Stimulated activated naive CD8-positive, alpha-beta T cell treated with anti-CD3 and anti-CD28 coated beads, Interleukin-15, Interleukin-2, amounts not matched to agents 100 U/mL and 50 U/mL, for 24 hours (primary cell): Measurements from ENCODE around the gene SLC39A9.
"Not testable (repeated sequence)": the region's sequence is repeated elsewhere in the genome, so short reads cannot be mapped to it uniquely, and the experiment has no call there.

Source experiments
- ATAC-seq: fragments of 150-1000 bp; cut with Tn5 transposase; one replicate; pipeline ENCODE4 v1.10.0; 2021
- DNase-seq: peaks from one replicate; pipeline ENCODE4 v3.0.0; 2021

The SLC39A9 gene

DNA sequence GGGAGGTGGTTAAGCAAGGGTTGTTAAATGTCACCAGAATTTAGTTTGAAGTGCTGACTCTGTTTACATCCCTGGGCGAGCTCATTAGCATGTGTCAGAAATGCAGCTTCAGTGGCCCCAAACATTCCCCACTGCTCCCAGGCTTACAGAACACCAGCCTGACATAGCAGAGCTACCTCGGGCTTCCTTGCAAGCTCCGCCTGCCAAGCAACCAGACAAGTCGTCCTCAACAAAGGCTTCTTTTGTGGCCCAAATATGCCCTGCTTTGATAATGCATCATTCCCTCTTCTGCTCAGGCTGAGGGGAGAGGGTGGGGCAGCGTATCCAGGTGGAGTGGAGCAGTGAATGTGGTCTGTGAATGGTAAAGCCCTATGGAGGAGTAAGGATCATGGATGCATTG lies 28.4 kb upstream of the SLC39A9 start:
- ATAC-seq (no peak), DNase-seq (no peak)

DNA sequence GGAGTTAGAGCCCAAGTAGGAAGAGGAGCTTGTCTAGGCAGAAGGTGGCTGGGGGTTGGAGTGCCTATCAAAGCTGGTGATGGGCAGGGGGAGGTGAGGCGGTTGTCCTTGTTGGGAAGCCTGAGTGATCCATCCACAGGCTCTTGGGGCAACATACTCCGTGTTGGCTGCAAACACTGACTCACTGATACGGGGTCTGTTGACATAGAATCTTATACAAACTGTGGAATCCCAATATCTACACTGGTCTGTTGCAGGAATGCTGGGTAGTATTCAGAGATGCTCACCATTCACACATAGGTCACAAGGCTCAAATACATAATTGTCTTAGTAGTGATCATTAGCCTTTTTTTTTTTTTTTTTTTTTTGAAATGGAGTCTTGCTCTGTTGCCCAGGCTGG lies 26.3 kb upstream of the SLC39A9 start:
- DNase-seq (no peak), ATAC-seq (no peak)

DNA sequence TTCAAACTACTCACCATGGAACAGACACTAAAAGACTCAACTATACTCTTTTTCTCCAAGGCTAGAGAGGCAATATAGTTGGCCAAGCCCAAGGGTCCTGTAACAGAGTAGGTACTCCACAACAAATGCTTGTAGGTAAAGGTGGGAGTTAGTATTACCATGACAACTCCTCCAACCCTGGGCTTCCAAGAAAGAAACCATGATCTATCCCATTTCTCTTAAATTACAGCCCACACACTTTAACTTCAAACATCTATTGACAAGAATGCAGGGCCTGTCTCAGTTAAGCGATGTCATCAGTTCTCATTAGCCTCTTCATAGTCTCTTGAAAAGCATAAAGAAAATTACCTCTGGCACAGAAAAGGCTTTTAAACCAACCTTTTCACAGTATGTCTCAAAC lies 25.4 kb upstream of the SLC39A9 start:
- no peak for DNase-seq
- ATAC-seq = peak; percentile 52

DNA sequence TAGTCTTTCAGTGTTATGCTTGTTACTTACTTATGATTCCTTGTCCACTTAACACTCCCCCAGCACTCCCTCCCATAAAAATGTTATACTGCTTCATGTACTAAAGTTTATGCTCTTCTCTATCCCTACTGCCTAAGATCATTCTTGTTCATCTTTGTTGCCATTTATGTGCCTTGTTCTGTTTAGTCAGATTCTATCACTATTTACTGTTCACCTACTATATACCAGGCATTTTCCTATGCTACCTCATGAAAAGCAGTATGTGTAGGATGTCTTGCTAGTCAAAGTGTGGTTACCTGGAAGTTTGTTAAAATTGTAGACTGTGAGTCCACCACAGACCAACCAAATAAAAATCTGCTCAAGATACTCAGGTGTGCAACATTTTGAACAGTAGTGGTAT lies 24.3 kb upstream of the SLC39A9 start:
- DNase-seq (no peak), ATAC-seq (no peak)

DNA sequence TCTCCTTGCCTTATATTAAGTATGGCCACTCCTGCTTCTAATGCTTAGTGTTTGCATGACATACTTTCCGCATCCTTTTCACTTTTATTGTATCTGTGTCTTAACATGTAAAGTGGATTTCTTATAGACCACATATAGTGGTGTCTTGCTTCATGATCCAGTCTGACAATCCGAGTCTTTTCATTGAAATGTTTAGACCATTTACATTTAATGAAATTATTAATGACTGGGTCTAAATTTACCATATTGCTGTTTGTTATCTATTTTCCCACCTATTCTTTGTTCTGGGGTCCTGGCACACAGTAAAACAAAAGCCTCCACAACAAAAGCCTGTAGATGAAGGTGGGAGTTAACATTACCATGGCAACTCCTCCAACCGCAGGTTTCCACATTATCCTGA lies 23.3 kb upstream of the SLC39A9 start:
- DNase-seq (no peak), ATAC-seq (no peak)

DNA sequence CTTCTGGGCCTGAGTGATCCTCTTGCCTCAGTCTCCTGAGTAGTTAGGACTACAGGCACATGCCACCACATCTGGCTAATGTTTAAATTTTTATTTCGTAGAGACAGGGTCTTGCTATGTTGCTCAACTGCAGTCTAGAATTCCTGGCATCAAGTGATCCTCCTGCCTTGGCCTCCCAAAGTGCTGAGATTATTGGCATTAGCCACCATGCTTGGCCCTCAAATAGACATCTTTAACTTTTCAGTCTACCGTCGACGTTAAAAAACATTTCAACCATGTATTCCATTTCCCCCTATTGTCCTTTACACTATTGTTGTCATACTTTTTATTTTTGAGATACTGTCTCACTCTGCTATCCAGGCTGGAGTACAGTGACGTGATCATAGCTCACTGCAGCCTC lies 22.8 kb upstream of the SLC39A9 start:
- ATAC-seq = no peak
- no peak for DNase-seq

DNA sequence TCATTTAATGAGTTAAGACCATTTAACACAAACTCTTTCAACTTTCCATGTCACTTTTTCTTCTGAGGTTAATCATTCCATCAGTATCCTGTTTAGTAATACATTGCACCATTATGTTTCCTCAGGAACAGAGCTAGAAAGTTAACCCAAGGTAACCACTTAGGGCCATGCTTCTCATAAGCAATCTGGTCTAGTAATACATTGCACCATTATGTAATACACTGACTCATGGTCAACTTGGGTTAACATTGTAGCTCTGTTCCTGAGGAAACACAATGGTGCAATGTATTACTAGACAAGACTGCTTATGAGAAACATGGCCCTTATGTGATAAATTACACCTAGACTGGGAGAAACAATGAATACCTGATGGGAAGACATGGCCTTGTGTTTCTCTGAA lies 22.1 kb upstream of the SLC39A9 start:
- ATAC-seq = no peak
- DNase-seq = no peak

DNA sequence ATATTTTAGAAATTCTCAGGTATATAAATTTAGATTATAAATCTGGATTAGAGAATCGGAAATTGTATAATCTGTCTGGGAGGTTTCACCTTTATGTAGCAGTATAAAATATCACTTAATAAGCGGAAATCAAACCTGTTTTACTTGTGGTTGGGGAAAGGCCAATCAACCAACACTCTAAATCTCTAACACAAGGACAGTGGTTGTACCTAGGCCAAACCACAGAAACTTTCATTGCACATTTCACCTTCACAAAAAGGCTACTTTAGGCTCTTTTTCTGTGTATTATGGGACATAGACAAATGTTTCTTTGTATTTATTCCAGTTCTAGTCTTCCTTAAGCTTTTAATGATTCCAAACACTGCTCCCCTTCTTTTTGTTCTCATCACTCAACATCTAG lies 20.2 kb upstream of the SLC39A9 start:
- ATAC-seq (no peak), DNase-seq (no peak)

DNA sequence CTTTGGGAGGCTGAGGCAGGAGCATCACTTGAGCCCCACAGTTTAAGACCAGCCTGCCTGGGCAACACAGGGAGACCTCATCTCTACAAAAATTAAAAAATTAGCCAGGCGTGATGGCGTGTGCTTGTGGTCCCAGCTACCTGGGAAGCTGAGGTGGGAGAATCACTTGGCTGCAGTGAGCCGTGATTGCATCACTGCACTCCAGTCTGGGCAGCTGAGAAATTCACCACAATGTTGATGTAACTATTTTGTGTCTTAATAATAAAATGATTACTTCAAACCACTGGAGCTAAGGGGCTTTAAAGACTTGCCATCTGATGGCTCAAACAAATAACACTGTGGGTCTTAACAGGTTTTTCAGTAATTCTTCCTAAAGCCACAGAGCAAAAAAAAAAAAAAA lies 11.2 kb upstream of the SLC39A9 start:
- ATAC-seq (no peak), DNase-seq (no peak)

DNA sequence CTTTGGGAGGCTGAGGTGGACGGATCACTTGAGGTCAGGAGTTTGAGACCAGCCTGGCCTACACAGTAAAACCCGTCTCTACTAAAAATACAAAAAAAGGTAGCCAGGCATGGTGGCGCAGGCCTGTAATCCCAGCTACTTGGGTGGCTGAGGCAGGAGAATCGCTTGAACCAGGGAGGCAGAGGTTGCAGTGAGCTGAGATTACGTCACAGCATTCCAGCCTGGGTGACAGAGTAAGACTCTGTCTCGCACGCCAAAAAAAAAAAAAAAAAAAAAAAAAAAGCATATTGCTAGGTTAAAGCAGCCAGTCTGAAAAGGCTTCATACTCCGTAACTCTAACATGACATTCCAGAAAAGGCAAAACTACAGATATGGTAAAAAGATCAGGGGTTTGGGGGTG lies 7.1 kb upstream of the SLC39A9 start:
- not testable (repeated sequence) for DNase-seq

DNA sequence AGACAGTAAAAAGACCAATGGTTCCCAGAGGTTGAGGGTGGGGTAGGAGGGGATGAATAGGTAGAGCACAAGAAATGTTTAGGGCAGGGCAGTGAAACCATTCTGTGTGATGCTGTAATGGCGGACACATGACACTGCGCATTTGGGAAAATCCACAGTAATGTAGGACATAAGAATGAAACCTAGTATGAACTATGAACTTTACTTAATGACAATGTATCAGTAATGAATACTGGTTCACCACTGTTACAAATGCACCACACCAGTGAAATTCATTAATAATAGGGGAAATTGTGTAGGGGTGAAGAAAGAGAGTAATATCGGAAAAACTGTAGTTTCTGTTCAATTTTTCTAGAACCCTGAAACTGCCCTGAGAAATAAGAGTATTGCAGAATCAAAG lies 6.0 kb upstream of the SLC39A9 start:
- DNase-seq (no peak), ATAC-seq (no peak)

More for the DNA sequence above, 7.1 kb upstream of the SLC39A9 start:
- not testable (repeated sequence) for ATAC-seq

DNA sequence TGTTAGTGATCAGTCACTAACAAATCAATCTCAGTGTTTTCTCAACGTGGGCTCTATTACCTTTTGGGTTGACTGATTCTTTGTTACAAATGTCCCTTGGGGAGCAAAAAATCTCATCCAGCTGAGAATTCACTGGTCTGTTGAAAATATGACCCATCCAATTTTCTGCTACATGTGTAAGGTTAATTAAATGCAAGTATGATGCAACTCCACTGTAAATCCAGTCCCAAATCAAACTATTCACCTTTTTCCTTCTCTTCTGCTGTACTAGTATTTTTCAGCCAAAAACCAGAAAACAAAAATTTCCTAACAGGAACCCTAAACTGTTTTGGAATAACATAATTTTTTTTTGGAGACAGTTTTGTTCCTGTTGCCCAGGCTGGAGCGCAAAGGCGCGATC lies 2.6 kb upstream of the SLC39A9 start:
- DNase-seq = no peak
- ATAC-seq = no peak

DNA sequence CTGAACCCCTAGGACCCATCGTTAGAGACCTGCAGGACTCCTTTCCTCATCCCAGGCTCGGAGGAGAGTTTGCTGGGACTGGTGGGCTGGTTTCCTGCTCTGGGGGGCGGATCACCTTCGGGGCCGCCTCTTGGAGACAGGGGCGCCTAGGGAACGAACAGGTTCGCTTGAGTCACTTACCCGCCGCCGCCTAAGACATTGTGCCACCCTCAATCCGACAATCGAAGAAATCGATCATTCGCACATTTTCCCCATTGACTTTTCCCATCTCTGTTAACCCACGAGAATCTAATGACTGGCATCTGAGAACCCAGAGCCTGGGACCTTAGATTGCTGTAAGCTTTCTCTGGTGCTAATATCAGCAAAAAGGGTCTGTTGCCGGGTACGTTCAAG lies 322 bp downstream of the SLC39A9 start:
- peak; percentile 34 for ATAC-seq
- no peak for DNase-seq

DNA sequence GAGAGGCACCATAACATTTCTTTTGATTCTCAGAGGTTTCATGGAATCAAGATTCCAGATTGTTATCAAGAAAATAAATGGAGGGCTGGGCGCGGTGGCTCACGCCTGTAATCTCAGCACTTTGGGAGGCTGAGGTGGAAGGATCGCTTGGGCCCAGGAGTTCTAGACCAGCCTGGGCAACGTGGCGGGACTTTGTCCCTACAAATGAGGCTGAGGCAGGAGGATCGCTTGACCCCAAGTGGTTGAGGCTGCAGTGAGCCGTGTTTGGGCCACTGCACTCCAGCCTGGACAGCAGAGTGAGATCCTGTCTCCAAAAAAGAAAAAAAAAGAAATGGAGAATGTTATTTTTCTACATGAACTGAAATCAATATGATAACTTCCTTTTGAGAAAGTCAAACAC lies 1.3 kb downstream of the SLC39A9 start:
- DNase-seq (no peak), ATAC-seq (no peak)

DNA sequence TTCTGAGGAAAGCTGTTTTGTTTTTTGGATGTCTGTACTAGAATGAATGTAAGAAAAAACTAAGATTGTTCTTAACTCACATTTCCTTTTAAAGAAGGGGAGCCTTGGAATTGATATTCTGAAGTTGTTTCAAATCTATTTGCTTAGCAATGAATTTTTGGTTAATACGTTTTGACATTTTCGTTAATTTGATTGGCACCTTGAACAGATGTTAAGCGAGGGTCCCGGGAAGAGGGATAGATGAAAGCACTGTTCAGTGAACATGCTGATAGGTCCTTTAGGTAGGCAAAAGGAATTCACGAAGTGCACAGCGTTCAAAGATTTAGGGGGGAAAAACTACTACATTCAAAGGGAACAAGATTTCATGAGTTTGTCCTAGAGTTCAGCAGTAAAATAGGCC lies 1.7 kb downstream of the SLC39A9 start:
- no peak for ATAC-seq

DNA sequence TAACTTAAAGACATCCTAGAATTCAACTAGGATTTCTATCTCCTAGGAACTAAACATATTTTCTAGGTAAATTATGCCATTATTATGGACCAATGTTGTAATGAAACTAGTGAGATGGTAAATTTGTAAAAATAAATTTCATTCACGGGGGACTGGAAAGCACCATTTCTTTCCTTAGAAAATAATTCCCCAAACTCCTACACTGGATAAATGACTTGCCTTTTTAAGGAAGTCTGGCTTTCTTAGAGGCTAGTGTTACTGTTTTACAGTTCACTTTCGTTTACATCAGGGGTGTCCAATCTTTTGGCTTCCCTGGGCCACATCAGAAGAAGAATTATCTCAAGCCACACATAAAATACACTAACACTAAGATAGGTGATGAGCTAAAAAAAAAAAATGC lies 3.3 kb downstream of the SLC39A9 start:
- DNase-seq (no peak), ATAC-seq (no peak)

More for the DNA sequence above, 1.7 kb downstream of the SLC39A9 start:
- DNase-seq = no peak

DNA sequence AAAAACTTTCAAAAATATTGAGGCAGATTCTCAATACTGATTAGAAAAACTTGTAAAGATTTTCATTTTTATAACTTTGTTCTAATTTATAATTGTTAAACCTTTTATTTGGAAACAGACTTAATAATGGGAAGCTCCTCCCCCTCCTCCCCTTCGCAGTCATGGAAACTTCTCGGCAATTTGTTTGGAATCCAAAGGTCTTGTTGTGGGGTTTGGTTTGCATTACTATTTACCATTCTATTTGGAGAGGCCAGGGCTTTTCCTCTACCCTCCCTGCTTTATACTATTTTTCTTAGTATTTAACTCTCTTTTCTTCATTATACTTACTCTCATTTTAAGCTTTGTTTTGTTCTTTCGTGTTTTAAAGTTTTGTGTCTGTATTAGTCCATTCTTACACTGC lies 6.0 kb downstream of the SLC39A9 start:
- ATAC-seq (no peak), DNase-seq (no peak)

DNA sequence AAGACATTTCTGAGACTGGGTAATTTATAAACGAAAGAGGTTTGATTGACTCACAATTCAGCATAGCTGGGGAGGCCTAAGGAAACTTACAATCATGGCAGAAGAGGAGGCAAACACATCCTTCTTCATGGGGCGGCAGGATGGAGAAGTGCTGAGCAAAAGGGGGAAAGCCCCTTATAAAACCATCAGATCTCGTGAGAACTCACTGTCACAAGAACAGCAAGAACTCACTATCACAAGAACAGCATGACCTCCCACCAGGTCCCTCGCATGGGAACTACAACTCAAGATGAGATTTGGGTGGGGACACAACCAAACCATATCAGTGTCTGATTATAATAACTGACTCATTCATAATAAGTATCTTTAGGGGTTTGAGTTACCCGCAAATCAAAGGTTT lies 6.4 kb downstream of the SLC39A9 start:
- DNase-seq (no peak), ATAC-seq (no peak)

DNA sequence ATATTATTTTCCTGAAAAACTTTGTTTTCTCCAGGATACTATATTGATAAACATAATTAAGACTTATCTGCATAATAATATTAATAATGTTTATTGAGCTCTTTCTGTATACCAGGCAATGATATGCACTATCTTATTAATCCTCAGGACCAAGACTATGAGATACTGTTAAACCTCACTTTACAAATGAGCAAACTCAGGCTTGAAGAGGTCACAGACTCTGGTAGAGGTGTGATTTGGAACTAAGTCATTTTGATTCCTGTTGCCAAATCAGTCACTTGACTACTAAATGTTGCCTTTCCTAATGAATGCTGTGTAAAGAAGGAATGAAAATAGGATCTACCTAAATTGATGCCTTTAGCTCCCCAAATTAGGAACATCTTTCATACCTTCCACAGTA lies 7.3 kb downstream of the SLC39A9 start:
- ATAC-seq (no peak), DNase-seq (no peak)

DNA sequence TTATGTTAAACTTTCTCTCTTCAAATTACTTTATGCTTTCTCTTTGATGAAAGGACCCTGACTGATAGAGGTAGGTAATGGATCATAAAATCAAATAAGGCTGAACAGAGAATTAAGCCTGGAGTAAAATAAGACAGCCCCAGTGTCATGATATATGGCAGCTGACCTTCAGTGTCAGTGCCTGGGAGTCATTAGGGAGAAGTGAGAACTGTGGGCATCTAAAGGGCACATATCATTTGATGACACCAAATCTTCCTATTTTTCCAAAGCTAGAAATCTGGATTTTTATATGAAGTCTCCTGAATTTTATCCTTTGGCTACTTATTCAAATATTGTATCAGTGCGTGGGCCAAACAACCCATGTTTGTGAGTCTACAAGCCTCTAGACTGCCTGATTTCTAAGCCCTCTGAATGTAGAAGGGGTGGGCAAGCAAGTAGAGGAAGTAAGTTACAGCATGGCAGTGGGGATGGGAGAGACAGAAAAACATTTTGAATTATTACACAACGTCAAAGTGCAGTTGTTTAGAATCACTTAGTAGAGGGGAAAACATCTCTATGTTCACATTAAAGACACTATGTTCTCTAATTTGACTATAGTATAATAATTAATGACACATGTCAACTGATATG lies 10.0 kb downstream of the SLC39A9 start:
- ATAC-seq = no peak
- no peak for DNase-seq

DNA sequence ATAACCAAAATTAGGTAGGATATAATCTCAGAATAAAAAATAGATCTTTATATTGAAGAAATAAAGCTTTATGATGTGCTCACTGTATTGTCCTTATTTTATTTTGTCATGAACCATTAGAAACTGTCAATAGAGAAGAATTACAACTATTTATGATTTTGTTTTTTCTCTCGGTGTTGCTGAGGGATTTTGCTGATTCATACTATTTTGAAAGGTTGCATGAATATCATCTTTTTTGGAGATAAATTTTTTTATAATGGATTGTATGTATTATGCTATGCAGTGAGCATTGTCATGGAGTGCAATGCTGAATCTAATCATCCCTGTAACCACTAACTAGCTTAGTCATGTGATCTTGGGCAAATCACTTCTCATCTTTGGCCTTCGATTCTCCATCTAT lies 15.0 kb downstream of the SLC39A9 start:
- ATAC-seq (no peak), DNase-seq (no peak)

DNA sequence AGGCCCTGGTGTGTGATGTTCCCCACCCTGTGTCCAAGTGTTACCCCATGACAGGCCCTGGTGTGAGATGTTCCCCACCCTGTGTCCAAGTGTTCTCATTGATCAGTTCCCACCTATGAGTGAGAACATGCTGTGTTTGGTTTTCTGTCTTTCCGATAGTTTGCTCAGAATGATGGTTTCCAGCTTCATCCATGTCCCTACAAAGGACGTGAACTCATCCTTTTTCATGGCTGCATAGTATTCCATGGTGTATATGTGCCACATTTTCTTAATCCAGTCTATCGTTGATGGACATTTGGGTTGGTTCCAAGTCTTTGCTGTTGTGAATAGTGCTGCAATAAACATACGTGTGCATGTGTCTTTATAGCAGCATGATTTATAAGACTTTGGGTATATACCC lies 17.6 kb downstream of the SLC39A9 start:
- DNase-seq, ATAC-seq: not testable (repeated sequence)

DNA sequence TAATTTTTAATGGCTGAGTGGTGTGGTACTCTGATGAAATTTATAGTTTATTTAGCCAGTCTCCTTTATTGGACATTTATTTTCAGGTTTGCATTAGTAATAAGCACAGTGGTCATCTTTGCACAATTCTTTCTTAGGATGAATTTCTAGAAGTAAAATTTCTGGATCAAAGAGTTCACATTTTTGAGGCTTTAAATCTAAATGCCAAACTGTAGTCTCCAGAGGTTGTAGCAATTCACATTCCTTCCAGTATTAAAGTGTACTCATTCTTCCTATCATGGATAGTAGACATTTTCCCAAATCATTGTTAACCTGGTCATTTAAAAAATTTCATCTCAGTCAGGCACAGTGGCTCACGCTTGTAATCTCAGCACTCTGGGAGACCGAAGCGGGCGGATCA lies 24.8 kb downstream of the SLC39A9 start:
- ATAC-seq = no peak
- no peak for DNase-seq

DNA sequence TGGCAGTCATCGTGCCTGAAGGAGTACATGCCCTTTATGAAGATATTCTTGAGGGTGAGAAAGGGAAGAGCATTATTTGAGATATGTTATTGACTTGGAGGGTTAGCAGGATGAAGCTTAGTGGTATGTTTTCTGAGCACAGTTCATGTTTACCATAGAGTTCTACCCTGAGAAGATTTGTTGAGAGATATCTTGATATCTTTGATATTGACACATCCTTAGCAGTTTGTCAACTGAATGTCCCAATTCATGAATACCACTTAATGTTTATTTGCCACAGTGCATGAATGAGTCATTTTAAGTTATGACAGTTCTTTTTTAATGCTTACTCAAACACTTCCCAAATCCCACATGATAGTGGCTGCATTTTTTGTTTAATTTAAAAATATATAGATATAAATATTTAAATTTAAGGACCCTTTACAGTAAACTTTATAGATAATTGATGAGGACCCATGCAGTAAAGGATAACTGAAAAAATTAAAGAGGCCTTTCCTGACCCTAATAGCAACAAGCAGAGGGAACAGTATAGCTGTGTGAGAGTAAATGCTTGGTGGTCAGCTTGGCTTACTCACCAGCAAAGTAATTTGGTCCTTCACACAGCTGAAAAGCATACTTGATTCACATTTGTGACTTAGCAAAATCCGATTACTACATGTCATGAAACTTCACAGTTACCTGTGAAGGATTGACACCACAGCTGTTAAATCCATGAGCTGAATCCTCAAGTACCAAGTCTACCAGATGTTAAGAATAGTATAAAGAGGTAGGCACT lies 25.8 kb downstream of the SLC39A9 start:
- no peak for DNase-seq
- ATAC-seq = no peak
